NK-92 (cell line): ENCODE results near the gene CAMK1D.
"Not testable (repeated sequence)": the region's sequence is repeated elsewhere in the genome, so short reads cannot be mapped to it uniquely, and the experiment has no call there.

Source experiments
- DNase-seq: peaks from one replicate; lab custom pipeline; 2025; ENCODE audit not compliant: unreplicated experiment; lab: John Stamatoyannopoulos, UW

Gene CAMK1D

GRCh38 chr10:12806228-12807095 lies 457.1 kb downstream of the CAMK1D start:
- no peak for DNase-seq

GRCh38 chr10:12807096-12807755 lies 457.9 kb downstream of the CAMK1D start:
- no peak for DNase-seq

GRCh38 chr10:12808014-12808613 lies 458.8 kb downstream of the CAMK1D start:
- DNase-seq, result no peak

DNA sequence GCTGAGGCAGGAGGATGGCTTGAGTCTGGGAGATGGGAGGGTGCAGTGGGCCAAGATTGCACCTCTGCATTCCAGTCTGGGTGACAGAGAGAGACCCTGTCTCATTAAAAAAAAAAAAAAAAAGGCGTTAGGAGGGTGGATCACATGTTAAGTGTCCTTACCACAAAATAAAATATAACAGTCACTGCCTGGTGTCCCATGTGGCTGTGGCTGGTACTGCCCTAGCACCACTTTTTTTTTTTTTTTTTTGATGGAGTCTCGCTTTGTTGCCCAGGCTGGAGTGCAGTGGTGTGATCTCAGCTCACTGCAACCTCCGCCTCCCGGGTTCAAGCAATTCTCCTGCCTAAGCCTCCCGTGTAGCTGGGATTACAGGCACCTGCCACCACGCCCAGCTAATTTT lies 460.7 kb downstream of the CAMK1D start:
- DNase-seq, result not testable (repeated sequence)

DNA sequence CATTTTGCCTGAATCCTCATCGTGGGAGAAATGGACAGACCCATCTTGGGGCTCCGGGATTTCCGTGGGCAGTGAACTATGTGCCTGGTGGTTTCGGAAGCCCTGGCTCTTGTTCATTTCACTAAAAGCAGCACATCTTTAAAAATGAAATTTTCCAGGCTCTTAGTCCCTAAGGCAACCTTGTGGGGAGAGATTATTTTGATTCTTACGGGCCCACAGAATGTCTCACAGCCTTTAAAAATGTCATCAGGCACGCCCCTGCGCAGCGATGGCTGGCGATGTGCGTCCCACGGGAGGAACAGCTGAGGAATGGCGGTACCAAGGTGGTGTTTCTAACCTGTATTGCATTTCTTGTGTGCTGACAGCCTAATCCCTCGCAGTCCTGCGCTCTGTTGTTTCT lies 462.5 kb downstream of the CAMK1D start:
- no peak for DNase-seq

DNA sequence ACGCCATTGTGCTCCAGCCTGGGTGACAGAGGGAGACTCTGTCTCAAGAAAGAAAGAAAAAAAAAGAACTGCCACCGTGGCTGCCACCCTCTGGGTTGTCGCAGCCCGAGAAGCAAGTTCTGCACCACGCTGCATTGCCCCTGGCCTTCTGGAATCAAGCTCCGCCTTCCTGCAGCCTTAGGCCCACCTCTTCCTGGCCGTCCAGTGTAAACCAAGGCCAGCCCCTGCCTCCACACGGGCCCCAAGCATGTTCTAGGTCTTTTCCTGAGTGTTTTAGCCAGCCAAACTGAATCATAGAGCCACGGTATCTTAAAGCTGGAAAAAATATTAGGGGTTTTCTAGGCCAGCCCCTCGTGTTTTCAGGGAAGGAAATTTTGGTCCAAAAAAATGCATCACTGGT lies 463.2 kb downstream of the CAMK1D start:
- DNase-seq, result no peak

DNA sequence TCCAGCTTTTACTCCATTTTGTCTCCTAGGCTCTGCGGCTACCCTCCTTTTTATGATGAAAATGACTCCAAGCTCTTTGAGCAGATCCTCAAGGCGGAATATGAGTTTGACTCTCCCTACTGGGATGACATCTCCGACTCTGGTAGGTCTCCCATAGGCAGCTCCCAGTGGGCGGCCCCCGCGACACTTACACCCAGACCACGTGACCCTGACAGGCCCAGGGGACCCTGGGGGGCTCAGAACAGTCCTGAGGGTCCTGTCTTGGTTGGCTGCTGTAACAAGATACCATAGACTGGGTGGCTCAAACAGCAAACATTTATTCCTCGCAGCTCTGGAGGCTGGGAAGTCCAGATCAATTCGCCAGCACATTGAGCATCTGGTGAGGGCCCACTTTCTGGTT lies 464.8 kb downstream of the CAMK1D start:
- DNase-seq, result no peak

DNA sequence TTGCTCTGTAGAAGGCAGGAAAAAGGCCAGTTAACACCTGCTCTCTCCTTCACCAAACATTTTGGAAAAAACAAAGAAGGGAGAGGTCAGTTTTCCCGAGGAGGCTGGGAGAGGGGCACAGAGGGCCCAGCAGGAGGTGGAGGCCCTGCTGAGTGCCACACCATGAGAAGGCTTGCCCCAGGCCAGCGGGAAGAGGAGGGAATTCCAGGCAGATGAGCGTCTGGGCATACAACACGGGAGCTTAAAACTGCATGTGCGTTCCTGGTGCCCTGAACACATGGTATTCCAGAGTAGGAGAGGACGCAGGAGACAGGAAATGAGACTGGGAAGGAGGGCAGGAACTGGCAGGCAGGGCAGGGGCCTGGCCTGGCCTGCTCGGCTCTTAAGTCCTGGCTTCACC lies 469.7 kb downstream of the CAMK1D start:
- DNase-seq, result no peak

- DNase-seq, result no peak
Observed at GRCh38 chr10:12819656-12820055, 470.3 kb downstream of the CAMK1D start.

DNA sequence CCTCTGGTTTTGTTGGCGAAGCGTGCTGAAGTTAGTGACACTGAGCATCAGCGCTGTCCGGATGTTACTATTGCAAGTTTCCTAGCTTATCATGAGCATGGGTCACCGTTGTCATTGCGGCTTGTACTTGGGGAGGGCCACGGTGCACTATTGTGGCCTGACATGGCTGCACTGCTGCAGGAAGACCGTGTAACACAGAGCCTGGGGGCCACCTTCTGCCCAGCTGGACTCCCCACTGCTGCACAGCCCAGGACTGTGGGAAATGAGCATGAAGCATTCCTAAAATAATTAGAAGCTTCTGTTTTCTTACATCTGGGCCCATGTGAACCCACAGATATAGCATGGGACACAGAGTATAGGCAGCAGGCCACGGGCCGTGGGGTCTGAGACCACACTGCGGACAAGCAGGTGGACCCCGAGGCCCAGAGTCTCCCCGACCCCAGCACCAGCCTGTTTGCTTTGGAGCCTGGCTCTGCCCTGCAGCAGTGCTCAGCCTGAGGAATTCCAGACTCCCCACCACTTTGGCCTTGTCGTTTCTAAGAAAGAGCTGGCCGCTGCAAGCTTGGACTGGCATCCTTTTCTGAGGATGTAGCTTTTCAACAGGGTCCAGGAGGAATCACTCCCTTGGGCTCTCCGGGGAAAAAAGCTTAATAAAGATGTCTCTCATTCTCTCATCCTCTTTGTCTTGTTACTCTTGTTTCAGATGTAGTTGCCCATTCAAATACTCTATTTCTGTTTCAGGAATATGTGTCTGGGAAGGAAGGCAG lies 473.0 kb downstream of the CAMK1D start:
- DNase-seq, result no peak

DNA sequence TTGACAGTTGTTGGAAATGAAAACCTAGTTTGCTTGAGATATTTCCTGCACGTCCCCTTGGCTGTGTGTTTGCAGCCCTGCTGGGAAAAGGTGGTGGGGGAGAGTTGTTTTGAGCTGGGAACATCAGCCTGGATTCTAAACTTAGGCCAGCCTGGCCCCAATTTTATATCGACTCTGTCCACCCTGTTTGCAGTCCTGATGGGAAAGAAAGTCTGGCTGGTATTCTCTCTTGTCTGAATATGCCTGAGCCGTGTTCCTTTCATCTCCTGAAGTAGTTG lies 473.5 kb downstream of the CAMK1D start:
- DNase-seq, result no peak

GRCh38 chr10:12823328-12823727 lies 474.0 kb downstream of the CAMK1D start:
- DNase-seq, result no peak

- no peak for DNase-seq
Observed at GRCh38 chr10:12825260-12825849, 476.0 kb downstream of the CAMK1D start.

- DNase-seq, result no peak
Observed at GRCh38 chr10:12826800-12827372, 477.5 kb downstream of the CAMK1D start.

GRCh38 chr10:12828736-12829135 lies 479.4 kb downstream of the CAMK1D start:
- DNase-seq, result no peak

GRCh38 chr10:12829831-12830390 lies 480.6 kb downstream of the CAMK1D start:
- DNase-seq, result no peak

- DNase-seq, result no peak
Observed at GRCh38 chr10:12832096-12832495, 482.7 kb downstream of the CAMK1D start.

DNA sequence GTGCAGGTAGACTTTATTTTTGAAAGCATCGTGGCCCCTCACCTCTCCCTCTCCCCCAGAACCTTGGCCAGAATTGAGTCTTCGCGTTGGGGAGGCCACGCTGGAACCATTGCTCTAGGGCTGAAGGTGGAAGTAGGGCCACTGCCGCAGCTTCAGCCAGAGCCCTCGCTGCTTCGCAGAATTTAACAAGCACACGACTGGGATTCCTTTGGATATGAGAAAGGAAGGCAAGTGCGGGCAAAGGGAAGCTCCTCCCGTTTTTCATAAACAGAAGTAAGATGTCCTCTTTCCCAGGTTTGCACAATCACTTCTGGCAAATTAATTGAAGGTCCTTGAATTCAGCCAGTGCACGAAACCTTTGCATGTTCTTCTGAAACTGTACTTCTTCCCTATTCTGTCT lies 484.1 kb downstream of the CAMK1D start:
- no peak for DNase-seq

DNA sequence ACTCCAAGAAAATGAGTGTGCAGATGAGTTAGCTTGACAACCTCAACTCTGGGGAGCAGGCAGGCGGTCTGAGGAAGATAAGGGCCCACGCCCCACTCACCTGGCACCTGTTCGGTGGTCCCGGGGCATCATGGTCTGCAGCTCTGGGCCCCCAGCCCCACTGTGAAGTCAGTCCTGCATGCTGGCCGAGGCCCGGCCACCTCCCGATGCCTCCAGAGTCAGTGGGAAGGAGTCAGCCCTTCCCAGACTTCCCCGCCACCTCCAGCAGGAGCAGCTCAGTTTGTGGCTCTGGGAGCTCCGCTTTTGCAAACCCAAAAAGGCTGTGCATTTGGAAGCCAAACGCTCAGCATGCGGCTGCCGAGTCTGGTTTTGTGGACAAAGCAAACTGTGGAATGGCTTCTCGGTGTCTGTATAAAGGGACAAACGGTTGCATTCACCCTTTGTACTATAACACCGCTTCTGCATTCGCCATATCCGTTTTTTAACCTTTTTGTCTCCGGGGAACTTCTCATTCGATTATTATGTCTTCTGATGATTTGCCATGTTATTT lies 484.8 kb downstream of the CAMK1D start:
- DNase-seq, result no peak

DNA sequence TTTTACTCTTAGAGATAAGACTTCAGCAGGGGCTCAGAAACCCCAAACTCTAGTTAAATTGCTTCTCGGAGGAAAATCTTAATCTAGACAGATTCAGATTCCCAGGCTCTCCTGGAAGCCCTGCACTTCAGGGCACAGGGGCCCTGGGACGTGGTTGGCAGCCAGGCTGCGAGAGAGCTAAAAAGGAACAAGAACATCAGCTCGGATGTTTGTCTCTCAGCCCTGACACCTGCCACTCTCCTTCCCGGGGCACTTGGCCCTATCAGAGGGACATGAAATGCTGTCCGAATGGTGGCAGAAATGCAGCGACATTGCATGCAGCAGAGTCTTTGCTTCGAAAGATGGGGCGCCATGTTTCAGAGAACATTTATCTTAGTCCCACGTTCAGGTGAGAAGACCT lies 485.4 kb downstream of the CAMK1D start:
- no peak for DNase-seq
